HG02623 (cell line): ENCODE data around the gene ERRFI1.
"Not testable (repeated sequence)": the region's sequence is repeated elsewhere in the genome, so short reads cannot be mapped to it uniquely, and the experiment has no call there.

ENCODE experiments used
- ATAC-seq: cut with Tn5 transposase; IDR thresholded peaks from one replicate; pipeline ENCODE4 v1.9.1; 2021; ENCODE audit warnings: moderate library complexity; ENCODE audit not compliant: unreplicated experiment

Gene ERRFI1

DNA sequence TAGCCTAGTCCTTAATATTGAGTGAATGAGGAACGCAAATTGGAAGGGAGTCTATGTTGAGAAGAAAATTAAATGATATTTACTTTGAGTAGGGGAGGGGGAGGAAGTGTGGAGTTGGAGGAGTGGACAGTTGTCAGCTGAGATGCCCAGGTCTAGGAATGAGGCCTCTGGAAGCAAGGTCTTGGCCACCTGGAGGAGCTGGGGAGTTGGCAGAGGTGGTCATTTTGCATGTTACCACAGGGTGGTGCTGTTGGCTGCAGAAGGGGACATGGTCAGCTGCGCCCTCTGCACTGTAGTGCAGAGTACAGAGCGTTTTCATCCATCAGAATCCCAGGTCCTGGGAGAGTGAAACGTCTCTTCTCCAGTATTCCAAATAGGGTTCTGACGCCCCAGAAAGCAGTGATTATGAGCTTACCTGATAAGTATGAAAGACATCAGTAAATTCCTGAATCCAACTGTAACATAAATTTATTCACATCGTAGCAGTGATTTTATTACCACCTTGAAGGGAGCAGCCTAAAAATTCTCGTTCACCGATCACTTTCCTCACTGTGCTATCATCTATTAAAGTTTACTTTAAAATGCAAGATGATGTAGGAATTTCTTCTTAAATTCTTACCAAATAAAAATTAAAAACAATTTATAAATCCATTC, 50.8 kb downstream of the ERRFI1 start:
- no peak for ATAC-seq

GRCh38 chr1:7973086-7973485, 53.0 kb downstream of the ERRFI1 start:
- ATAC-seq: no peak

- ATAC-seq: no peak
Measured at GRCh38 chr1:7972285-7972684, 53.8 kb downstream of the ERRFI1 start.

GRCh38 chr1:7971024-7971423, 55.1 kb downstream of the ERRFI1 start:
- no peak for ATAC-seq

- ATAC-seq: no peak
Measured at GRCh38 chr1:7970246-7970645, 55.9 kb downstream of the ERRFI1 start.

DNA sequence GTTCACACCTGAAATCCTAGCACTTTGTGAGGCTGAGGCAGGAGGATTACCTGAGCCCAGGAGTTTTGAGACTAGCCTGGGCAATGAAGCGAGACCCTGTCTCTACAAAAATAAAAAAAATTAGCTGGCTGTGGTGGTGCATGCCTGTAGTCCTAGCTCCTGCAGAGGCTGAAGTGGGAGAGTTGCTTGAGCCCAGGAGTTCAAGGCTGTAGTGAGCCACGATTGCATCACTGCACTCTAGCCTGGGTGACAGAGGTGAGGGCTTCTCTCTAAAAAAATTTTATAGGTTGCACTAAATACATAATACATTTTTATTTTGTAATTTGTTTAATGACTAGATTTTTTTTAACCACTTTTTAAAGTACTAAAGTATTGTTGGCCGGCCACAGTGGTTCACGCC, 58.5 kb downstream of the ERRFI1 start:
- ATAC-seq: no peak

DNA sequence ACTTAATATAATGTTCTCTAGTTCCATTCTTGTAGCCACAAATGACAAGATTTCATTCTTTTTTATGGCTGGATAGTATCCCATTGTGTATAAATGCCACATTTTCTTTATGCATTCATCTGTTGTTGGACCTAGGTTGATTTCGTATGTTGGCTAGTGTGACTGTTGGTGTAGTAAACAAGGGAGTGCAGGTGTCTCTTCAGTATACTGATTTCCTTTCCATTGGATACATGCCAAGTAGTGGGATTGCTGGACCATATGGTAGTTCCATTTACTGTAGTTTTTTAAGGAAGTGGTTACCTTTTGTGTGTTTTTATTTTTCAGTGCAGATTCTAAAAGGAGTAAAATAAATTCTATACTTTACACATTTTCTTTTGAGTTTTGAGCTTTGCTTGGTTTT, 58.9 kb downstream of the ERRFI1 start:
- no peak for ATAC-seq

- no peak for ATAC-seq
Measured at GRCh38 chr1:7964476-7964875, 61.6 kb downstream of the ERRFI1 start.

DNA sequence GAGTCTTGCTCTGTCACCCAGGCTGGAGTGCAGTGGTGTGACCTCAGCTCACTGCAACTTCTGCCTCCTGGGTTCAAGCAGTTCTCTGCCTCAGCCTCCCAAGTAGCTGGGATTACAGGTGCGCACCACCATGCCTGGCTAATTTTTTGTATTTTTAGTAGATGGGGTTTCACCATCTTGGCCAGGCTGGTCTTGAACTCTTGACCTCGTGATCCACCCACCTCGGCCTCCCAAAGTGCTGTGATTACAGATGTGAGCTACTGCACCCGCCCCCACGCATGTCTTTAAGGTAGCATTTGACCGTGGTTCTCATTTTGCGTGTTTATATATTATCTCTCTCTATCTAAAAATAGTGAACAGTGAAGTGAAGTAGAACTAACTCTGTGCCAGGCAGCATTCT, 62.3 kb downstream of the ERRFI1 start:
- ATAC-seq: not testable (repeated sequence)

- ATAC-seq: not testable (repeated sequence)
Measured at GRCh38 chr1:7963378-7963730, 62.8 kb downstream of the ERRFI1 start.

DNA sequence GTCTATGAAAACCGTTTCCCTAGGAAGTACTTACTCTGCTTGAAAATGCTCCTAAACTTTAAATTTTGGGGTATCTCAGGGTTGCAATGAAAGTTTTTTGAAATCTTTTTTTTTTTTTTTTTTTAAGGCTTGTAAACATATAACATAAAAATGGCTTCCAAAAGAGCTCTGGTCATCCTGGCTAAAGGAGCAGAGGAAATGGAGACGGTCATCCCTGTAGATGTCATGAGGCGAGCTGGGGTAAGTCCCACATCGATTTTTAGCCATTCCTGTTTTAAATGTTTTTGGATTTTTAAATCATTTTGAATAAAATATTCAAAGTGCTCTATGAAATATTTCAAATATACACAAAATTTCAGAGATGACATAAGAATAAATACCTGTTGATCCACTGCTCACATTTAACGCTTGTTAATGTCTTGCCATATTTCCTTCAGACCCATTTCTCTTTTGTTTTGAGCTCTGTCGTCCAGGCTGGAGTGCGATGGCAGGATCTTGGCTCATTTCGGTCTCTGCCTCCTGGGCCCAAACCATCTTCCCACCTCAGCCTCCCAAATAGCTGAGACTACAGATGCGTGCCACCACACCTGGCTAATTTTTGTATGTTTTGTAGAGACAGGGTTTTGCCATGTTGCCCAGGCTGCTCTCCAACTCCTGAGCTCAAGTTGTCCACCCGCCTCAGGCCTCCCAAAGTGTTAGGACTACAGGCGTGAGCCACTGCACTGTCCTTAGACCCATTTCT, 63.3 kb downstream of the ERRFI1 start:
- no peak for ATAC-seq

GRCh38 chr1:7962014-7962335, 64.1 kb downstream of the ERRFI1 start:
- ATAC-seq: no peak
